Measurements from ENCODE around the gene CACNG7.
"Not testable (repeated sequence)": the region's sequence is repeated elsewhere in the genome, so short reads cannot be mapped to it uniquely, and the experiment has no call there.

CACNG7 gene

DNA sequence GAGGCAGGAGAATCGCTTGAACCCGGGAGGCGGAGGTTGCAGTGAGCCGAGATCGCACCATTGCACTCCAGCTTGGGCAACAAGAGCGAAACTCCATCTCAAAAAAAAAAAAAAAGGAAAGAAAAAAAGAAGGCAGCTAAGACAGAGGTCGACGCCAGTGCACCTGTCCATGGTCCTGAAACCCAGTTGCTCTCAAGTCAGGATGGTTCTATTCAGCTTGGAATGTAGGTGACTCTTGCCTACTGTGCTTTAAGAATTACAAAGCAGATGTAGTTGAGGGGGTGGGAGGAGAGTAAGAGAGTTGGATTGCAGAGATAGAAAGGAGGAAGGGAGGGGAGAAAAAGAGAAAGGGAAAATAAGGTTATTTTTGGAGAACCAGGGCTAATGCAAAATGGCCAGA, 18.7 kb downstream of the CACNG7 start:
- H3K36me3 ChIP-seq (ENCODE audit: insufficient read depth, low read length): no peaks in the 10 kb centered on the region
- no peak overlapping the region for H3K4me3 ChIP-seq (ENCODE audit: low read depth, low read length)
- no peak overlapping the region for H2AFZ ChIP-seq (ENCODE audit: low read length, unreplicated experiment)
- no peaks in the 10 kb centered on the region for H3K27me3 ChIP-seq (ENCODE audit: insufficient read depth, low read length)
- H3K79me2 ChIP-seq (ENCODE audit: control insufficient read depth, insufficient read depth, low read length, unreplicated experiment): no peaks in the 10 kb centered on the region
- no peak overlapping the region for H3K27ac ChIP-seq (ENCODE audit: low read depth, low read length)
- no peaks in the 10 kb centered on the region for H3K4me1 ChIP-seq (ENCODE audit: control insufficient read depth, insufficient read depth, low read length, unreplicated experiment)

- H3K27ac ChIP-seq (ENCODE audit: low read depth, low read length): no peak overlapping the region
- no peaks in the 10 kb centered on the region for H3K36me3 ChIP-seq (ENCODE audit: insufficient read depth, low read length)
- H3K79me2 ChIP-seq (ENCODE audit: control insufficient read depth, insufficient read depth, low read length, unreplicated experiment): no peaks in the 10 kb centered on the region
- 0 out of 2 replicates have a peak, but pooled peaks cover 4% of the 10 kb centered on the region for H3K27me3 ChIP-seq (ENCODE audit: insufficient read depth, low read length)
- no peak overlapping the region for H2AFZ ChIP-seq (ENCODE audit: low read length, unreplicated experiment)
- H3K4me1 ChIP-seq (ENCODE audit: control insufficient read depth, insufficient read depth, low read length, unreplicated experiment): no peaks in the 10 kb centered on the region
- no peak overlapping the region for H3K4me3 ChIP-seq (ENCODE audit: low read depth, low read length)
Observed at GRCh38 chr19:53936029-53936428, 27.0 kb downstream of the CACNG7 start.

GRCh38 chr19:53942001-53942786, 33.1 kb downstream of the CACNG7 start:
- Histone ChIP-seq H3K27me3 (ENCODE audit: insufficient read depth, low read length) (peaks cover 36% of the 10 kb centered on the region), H3K4me3 (ENCODE audit: low read depth, low read length) (no peak overlapping the region), H3K4me1 (ENCODE audit: control insufficient read depth, insufficient read depth, low read length, unreplicated experiment) (no peaks in the 10 kb centered on the region), H3K36me3 (ENCODE audit: insufficient read depth, low read length) (no peaks in the 10 kb centered on the region), H2AFZ (ENCODE audit: low read length, unreplicated experiment) (no peak overlapping the region), H3K79me2 (ENCODE audit: control insufficient read depth, insufficient read depth, low read length, unreplicated experiment) (no peaks in the 10 kb centered on the region), H3K27ac (ENCODE audit: low read depth, low read length) (no peak overlapping the region)

DNA sequence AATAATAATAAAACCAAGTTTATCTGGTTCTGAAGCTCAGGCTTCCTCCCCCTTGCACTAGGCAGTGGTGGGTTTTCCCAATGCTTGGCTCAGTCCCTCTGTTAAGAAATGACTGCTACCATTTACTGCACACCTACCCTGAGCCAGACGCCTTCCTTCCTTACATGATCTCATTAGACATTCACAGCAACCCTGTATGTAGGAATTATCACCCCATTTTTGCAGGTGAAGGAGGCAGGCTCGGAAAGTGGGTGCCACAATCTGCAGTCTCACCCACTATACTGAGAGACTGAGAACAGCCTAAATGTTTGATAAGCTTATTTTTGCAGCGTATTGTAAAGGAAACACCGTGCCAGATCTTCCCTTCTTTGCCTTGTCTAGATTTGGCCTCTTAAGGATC, 35.3 kb downstream of the CACNG7 start:
- no peaks in the 10 kb centered on the region for H3K79me2 ChIP-seq (ENCODE audit: control insufficient read depth, insufficient read depth, low read length, unreplicated experiment)
- no peak overlapping the region for H3K27ac ChIP-seq (ENCODE audit: low read depth, low read length)
- H3K4me3 ChIP-seq (ENCODE audit: low read depth, low read length): no peak overlapping the region
- H2AFZ ChIP-seq (ENCODE audit: low read length, unreplicated experiment): no peak overlapping the region
- H3K36me3 ChIP-seq (ENCODE audit: insufficient read depth, low read length): no peaks in the 10 kb centered on the region
- H3K27me3 ChIP-seq (ENCODE audit: insufficient read depth, low read length): peaks cover 36% of the 10 kb centered on the region
- H3K4me1 ChIP-seq (ENCODE audit: control insufficient read depth, insufficient read depth, low read length, unreplicated experiment): no peaks in the 10 kb centered on the region

- peaks cover 33% of the 10 kb centered on the region for H3K27me3 ChIP-seq (ENCODE audit: insufficient read depth, low read length)
- H3K36me3 ChIP-seq (ENCODE audit: insufficient read depth, low read length): no peaks in the 10 kb centered on the region
- H2AFZ ChIP-seq (ENCODE audit: low read length, unreplicated experiment): no peak overlapping the region
- H3K4me1 ChIP-seq (ENCODE audit: control insufficient read depth, insufficient read depth, low read length, unreplicated experiment): no peaks in the 10 kb centered on the region
- no peak overlapping the region for H3K27ac ChIP-seq (ENCODE audit: low read depth, low read length)
- H3K4me3 ChIP-seq (ENCODE audit: low read depth, low read length): no peak overlapping the region
- H3K79me2 ChIP-seq (ENCODE audit: control insufficient read depth, insufficient read depth, low read length, unreplicated experiment): no peaks in the 10 kb centered on the region
Observed at GRCh38 chr19:53944933-53945332, 35.9 kb downstream of the CACNG7 start.

DNA sequence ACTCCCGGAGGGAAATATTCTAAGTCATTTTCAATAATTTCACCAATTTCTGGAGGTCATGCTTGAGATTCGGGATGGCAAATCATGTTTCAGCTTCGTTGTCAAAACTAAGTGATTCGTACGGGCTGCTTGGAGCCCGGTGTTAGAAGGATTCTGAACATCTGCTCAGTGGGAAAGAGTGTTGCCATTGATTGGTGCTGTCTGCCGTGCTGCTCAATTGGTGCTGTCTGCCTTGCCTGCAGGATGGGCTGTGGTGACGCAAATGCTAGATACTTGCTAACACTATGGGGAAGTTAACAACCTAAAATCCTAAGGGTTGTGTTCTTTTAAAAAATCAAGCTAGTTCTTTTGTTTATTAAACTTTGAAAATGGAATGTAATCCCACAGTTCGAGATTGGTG, 36.4 kb downstream of the CACNG7 start:
- no peak overlapping the region for H3K27ac ChIP-seq (ENCODE audit: low read depth, low read length)
- no peak overlapping the region for H3K4me3 ChIP-seq (ENCODE audit: low read depth, low read length)
- no peak overlapping the region for H2AFZ ChIP-seq (ENCODE audit: low read length, unreplicated experiment)
- H3K4me1 ChIP-seq (ENCODE audit: control insufficient read depth, insufficient read depth, low read length, unreplicated experiment): no peaks in the 10 kb centered on the region
- H3K36me3 ChIP-seq (ENCODE audit: insufficient read depth, low read length): no peaks in the 10 kb centered on the region
- no peaks in the 10 kb centered on the region for H3K79me2 ChIP-seq (ENCODE audit: control insufficient read depth, insufficient read depth, low read length, unreplicated experiment)
- H3K27me3 ChIP-seq (ENCODE audit: insufficient read depth, low read length): peaks cover 32% of the 10 kb centered on the region

GRCh38 chr19:53945998-53946397, 36.9 kb downstream of the CACNG7 start:
- H2AFZ ChIP-seq (ENCODE audit: low read length, unreplicated experiment): no peak overlapping the region
- no peak overlapping the region for H3K27ac ChIP-seq (ENCODE audit: low read depth, low read length)
- peaks cover 32% of the 10 kb centered on the region for H3K27me3 ChIP-seq (ENCODE audit: insufficient read depth, low read length)
- H3K4me3 ChIP-seq (ENCODE audit: low read depth, low read length): no peak overlapping the region
- no peaks in the 10 kb centered on the region for H3K36me3 ChIP-seq (ENCODE audit: insufficient read depth, low read length)
- no peaks in the 10 kb centered on the region for H3K79me2 ChIP-seq (ENCODE audit: control insufficient read depth, insufficient read depth, low read length, unreplicated experiment)
- H3K4me1 ChIP-seq (ENCODE audit: control insufficient read depth, insufficient read depth, low read length, unreplicated experiment): no peaks in the 10 kb centered on the region

- no peaks in the 10 kb centered on the region for H3K4me1 ChIP-seq (ENCODE audit: control insufficient read depth, insufficient read depth, low read length, unreplicated experiment)
- no peaks in the 10 kb centered on the region for H3K36me3 ChIP-seq (ENCODE audit: insufficient read depth, low read length)
- no peak overlapping the region for H2AFZ ChIP-seq (ENCODE audit: low read length, unreplicated experiment)
- peaks cover 24% of the 10 kb centered on the region for H3K27me3 ChIP-seq (ENCODE audit: insufficient read depth, low read length)
- no peaks in the 10 kb centered on the region for H3K79me2 ChIP-seq (ENCODE audit: control insufficient read depth, insufficient read depth, low read length, unreplicated experiment)
- no peak overlapping the region for H3K27ac ChIP-seq (ENCODE audit: low read depth, low read length)
- no peak overlapping the region for H3K4me3 ChIP-seq (ENCODE audit: low read depth, low read length)
Observed at GRCh38 chr19:53947624-53948023, 38.5 kb downstream of the CACNG7 start.

DNA sequence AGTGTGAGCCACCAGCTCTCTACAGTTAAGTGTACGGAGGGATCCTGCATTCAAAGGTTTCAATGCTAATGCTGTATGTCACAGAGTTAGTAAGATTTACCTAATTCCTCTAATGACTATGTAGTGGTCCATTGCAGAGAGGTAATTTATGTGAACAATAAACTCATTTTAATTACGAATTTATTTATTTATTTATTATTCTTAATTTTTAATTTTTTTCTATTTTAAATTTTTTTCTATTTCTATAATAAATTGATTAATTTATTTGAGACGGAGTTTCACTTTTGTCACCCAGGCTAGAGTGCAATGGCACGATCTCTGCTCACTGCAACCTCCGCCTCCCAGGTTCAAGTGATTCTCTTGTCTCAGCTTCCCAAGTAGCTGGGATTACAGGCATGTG, 39.5 kb downstream of the CACNG7 start:
- not testable (repeated sequence) for H3K79me2 ChIP-seq (ENCODE audit: control insufficient read depth, insufficient read depth, low read length, unreplicated experiment); H3K36me3 ChIP-seq (ENCODE audit: insufficient read depth, low read length); H3K27ac ChIP-seq (ENCODE audit: low read depth, low read length); H3K4me3 ChIP-seq (ENCODE audit: low read depth, low read length); H3K4me1 ChIP-seq (ENCODE audit: control insufficient read depth, insufficient read depth, low read length, unreplicated experiment); H2AFZ ChIP-seq (ENCODE audit: low read length, unreplicated experiment)
- H3K27me3 ChIP-seq (ENCODE audit: insufficient read depth, low read length): peaks cover 17% of the 10 kb centered on the region; the same call in 1 of the 2 replicates

- H3K4me3 ChIP-seq (ENCODE audit: low read depth, low read length): no peak overlapping the region
- H2AFZ ChIP-seq (ENCODE audit: low read length, unreplicated experiment): no peak overlapping the region
- no peak overlapping the region for H3K27ac ChIP-seq (ENCODE audit: low read depth, low read length)
- H3K4me1 ChIP-seq (ENCODE audit: control insufficient read depth, insufficient read depth, low read length, unreplicated experiment): no peaks in the 10 kb centered on the region
- H3K36me3 ChIP-seq (ENCODE audit: insufficient read depth, low read length): no peaks in the 10 kb centered on the region
- peaks cover 6% of the 10 kb centered on the region; the same call in 1 of the 2 replicates for H3K27me3 ChIP-seq (ENCODE audit: insufficient read depth, low read length)
- H3K79me2 ChIP-seq (ENCODE audit: control insufficient read depth, insufficient read depth, low read length, unreplicated experiment): no peaks in the 10 kb centered on the region
Observed at GRCh38 chr19:53951436-53951835, 42.4 kb downstream of the CACNG7 start.

DNA sequence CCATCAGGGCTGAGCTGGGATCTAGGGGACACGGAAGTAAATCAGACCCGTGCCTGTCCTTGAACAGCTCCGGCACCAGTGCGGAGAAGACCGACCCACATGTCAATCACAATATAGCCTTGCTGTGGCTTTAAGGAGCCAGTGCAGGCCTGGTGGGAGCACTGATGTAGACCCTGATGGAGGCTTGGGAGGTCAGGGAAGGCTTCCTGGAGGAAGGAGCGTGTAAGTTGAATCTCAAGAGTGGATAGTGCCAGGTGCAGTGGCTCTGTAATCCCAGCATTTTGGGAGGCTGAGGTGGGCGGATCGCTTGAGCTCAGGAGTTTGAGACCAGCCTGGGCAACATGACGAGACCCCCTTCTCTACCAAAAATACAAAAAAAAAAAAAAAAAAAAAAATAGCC, 42.9 kb downstream of the CACNG7 start:
- Histone ChIP-seq H3K27me3 (ENCODE audit: insufficient read depth, low read length) (peaks cover 6% of the 10 kb centered on the region; the same call in 1 of the 2 replicates), H3K36me3 (ENCODE audit: insufficient read depth, low read length) (no peaks in the 10 kb centered on the region), H3K27ac (ENCODE audit: low read depth, low read length) (no peak overlapping the region), H3K4me1 (ENCODE audit: control insufficient read depth, insufficient read depth, low read length, unreplicated experiment) (no peaks in the 10 kb centered on the region), H3K4me3 (ENCODE audit: low read depth, low read length) (no peak overlapping the region), H3K79me2 (ENCODE audit: control insufficient read depth, insufficient read depth, low read length, unreplicated experiment) (no peaks in the 10 kb centered on the region), H2AFZ (ENCODE audit: low read length, unreplicated experiment) (no peak overlapping the region)

Data from ACC112 (cell line).